Ishikawa (cell line): ENCODE results near the gene SLC35G6.

Source experiments
- EP300 ChIP-seq: IDR thresholded peaks from 2 replicates; pipeline ENCODE4 v1.6.1; 2012; ENCODE audit warnings: borderline replicate concordance
- TEAD4 ChIP-seq: IDR thresholded peaks from 2 replicates; pipeline ENCODE4 v1.6.1; 2012
- TF ChIP-seq, protein P1 (sequence below): IDR thresholded peaks from 2 replicates; pipeline ENCODE4 v1.6.1; 2012

DNA sequence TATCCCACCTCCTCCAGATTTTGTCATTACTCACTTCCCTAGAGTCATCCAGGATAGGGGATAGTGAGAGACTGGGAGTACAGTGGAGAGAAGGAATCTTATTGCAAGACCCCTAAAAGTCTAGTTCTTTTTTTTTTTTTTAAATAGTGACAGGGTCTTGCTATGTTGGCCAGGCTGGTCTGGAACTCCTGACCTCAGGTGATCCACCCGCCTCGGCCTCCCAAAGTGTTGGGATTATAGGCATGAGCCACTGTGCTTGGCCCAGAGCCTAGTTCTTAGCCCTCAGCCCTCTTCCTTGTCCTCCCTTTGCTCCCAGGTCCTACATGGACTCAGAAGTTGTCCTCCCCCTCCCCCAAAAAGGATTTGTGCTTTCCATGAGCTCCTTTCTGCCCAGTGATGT lies 39.1 kb upstream of the SLC35G6 start:
- TF ChIP-seq EP300 (no peak), TEAD4 (no peak)
- TF ChIP-seq, protein P1, sequence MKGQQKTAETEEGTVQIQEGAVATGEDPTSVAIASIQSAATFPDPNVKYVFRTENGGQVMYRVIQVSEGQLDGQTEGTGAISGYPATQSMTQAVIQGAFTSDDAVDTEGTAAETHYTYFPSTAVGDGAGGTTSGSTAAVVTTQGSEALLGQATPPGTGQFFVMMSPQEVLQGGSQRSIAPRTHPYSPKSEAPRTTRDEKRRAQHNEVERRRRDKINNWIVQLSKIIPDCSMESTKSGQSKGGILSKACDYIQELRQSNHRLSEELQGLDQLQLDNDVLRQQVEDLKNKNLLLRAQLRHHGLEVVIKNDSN = no peak
